ENCODE measurements around the gene MYLK.

GRCh38 chr3:123884993-123885392, 861 bp upstream of the MYLK start:
- TF ChIP-seq POLR2AphosphoS5 (IDR thresholded peaks at IDR 0.05; ENCODE audit: low read depth, low read length), result no peak
- no peak for TF ChIP-seq SIN3A (IDR thresholded peaks at IDR 0.05; ENCODE audit: borderline replicate concordance, insufficient read depth, low read length)
- no peak for TF ChIP-seq TAF1 (IDR thresholded peaks at IDR 0.05; ENCODE audit: borderline replicate concordance, insufficient read depth, low read length)
- TF ChIP-seq REST (IDR thresholded peaks at IDR 0.05; ENCODE audit: insufficient read depth in 1 of 2, low read depth in 2 of 2, low read length in 2 of 2), result no peak

Data from PFSK-1 (cell line).